HG02623 (cell line): ENCODE measurements around the gene SCAF8.
"Not testable (repeated sequence)": the region's sequence is repeated elsewhere in the genome, so short reads cannot be mapped to it uniquely, and the experiment has no call there.

Source experiments
- ATAC-seq: cut with Tn5 transposase; IDR thresholded peaks from one replicate; pipeline ENCODE4 v1.9.1; 2021; ENCODE audit warnings: moderate library complexity; ENCODE audit not compliant: unreplicated experiment

SCAF8 gene

GRCh38 chr6:154732538-154733182, 556 bp upstream of the SCAF8 start:
- ATAC-seq, result no peak

DNA sequence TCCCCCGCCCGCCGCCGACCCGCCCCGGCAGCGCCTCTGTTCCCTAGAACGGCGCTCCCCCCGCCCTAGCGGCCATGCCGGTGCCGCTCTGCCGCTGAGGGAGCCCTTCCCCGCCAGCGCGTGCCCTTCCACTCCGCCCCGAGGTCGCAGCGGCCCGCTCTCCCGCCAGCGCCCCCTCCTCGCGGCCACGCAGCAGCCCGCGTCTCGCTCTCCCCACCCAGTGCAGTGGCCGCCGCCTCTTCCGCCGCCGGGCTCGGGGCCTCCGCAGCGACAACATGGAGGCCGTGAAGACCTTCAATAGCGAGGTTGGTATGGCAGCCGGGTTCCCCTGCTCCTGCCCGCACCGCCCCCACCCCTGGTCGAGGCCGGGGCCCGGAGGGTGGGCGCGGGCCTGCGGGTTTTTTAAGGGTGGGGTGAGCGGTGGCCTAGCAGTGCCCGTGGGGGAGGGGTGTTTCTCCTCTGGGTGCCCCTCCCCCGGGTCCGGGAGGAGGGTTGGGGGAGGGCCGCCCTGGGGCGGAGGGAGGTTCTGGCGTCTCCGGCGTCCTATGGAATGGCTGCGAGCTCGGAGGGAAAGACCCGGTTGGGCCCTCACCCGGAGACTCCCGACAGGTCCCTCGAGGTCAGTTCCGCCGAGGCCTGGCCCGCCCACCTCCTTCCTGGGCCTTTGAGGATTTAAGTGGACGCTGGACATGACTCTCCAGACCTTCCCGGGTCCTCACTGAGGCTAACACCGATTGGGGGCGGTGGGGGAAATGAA, 588 bp downstream of the SCAF8 start:
- peak; percentile 69 for ATAC-seq

DNA sequence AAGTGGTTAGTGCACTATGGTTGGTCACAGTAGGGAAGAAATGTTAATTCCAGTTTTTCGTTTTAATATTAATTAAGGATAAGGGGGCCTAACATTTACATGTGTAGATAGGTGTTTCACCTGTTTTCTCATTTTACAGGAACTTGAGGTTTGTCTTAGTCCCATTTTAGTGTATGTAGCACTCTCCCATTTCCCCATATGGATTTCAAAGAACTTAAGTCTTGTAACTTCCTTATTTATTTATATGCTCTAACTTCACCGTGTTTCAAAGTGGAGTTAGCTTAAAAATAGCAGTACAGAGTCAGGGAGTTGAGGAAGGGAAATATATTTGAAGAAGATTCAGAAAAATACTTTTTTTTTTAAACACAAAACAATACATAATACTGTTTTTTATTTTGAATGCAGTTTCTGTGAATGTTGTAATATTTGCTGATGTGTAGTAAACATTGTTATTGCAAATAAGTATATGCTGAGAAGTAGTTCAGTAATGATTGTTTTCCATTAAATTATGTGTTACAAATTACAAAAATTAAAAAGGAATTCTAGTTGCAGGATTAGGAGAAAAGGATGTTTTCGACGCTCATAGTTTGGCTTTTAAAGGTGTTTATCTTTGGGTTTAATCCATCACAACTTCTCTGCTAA, 3.5 kb downstream of the SCAF8 start:
- ATAC-seq, result no peak

DNA sequence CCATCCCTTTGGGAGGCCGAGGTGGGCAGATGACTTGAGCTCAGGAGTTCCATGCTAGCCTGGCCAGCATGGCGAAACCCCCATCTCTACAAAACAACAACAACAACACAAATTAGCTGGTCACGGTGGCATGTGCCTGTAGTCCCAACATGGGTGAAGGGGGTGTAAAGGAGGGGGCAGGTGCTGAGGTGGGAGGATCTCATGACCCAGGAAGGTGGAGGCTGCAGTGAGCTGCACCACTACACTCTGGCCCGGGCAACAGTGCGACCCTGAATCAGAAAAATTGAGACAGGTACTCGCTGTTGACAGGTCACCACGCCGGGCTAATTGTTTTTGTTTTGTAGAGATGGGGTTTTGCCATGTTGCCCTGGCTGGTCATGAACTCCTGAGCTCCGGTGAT, 4.2 kb downstream of the SCAF8 start:
- ATAC-seq, result no peak

- ATAC-seq, result no peak
These were observed 5.3 kb downstream of the SCAF8 start for GRCh38 chr6:154738551-154738961.

DNA sequence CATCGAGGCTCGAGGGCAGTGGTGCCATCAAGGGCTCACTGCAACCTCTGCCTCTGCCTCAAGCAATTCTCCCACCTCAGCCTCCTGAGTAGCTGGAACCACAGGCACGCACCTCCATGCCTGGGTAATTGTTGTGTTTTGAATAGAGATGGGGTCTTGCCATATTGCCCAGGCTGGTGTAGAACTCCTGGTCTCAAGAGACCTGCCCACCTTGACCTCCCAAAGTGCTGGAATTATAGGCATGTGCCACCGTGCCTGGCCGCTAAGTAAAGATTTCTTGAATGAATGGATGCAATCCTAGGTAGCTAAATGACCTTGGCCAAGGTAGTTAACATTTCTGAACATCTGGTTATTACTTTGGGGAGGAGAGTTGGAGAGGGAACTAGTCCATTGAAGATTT, 7.4 kb downstream of the SCAF8 start:
- ATAC-seq, result no peak

- ATAC-seq, result no peak
These were observed 9.7 kb downstream of the SCAF8 start for GRCh38 chr6:154742891-154743290.

GRCh38 chr6:154744029-154744745, 11.0 kb downstream of the SCAF8 start:
- not testable (repeated sequence) for ATAC-seq

GRCh38 chr6:154745243-154745642, 12.0 kb downstream of the SCAF8 start:
- no peak for ATAC-seq

GRCh38 chr6:154749341-154749740, 16.1 kb downstream of the SCAF8 start:
- ATAC-seq, result no peak

DNA sequence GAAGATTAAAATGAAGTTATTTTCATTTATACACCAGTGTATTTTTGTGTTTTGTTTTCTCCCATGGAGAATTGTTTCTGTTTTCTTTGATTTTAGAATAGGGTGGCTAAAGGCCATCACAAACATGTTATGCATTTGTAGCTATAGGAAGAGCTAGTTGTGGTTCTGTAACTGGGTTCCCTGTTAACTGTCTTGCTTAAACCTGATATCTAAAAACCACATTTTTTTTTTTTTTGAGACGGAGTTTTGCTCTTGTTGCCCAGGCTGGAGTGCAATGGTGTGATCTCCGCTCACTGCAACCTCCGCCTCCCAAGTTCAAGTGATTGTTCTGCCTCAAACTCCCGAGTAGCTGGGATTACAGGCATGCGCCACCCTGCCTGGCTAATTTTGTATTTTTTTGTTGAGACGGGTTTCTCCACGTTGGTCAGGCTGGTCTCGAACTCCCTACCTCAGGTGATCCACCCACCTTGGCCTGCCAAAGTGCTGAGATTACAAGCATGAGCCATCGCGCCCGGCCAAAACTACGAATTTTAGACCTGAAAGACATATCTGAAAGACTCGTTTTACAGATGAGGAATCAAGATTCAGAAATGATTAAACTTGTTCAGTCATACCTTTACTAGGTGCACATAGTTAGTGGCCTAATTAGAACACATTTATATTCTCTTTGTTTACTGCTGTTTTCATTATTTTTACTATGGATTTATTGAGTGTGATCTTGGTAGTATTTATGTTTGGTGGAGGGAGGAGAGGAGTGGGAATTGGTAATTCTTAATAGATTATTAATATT, 18.0 kb downstream of the SCAF8 start:
- ATAC-seq, result no peak

DNA sequence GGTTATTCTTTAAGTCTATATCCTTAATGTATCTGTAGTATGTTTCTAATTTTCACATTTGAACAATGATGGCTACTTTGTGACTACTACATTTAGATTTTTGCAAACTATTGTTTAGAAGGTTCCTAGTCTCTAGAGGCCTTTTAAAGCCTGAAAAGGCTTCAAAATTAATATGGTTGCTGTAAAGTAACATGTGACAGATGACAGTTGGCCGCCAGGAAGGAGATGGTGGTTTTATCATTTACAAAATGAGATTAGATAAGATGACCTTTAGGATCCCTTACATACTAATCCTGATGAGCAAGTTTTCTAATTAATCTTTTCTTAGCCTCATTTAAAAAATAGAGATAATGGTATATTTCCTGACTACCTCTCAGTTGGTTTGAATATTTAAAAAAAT, 18.8 kb downstream of the SCAF8 start:
- ATAC-seq, result no peak

DNA sequence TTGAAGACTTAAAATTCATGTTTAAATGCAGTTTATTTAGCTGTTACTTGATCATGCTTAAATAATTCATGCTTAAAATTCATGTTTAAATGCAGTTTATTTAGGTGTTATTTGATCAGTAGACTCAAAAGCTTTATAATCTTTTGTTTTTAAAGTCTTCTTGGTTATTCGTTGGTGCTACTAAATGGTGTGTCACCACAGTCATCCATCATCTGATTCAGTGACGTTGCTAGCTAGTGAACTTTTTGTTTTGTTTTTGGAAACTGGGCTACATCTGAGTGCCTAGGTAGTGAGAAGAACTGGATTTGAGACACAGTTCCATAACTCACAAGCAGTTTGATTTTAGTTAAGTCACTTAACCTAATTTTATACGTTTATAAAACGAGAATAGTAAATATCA, 20.9 kb downstream of the SCAF8 start:
- no peak for ATAC-seq

DNA sequence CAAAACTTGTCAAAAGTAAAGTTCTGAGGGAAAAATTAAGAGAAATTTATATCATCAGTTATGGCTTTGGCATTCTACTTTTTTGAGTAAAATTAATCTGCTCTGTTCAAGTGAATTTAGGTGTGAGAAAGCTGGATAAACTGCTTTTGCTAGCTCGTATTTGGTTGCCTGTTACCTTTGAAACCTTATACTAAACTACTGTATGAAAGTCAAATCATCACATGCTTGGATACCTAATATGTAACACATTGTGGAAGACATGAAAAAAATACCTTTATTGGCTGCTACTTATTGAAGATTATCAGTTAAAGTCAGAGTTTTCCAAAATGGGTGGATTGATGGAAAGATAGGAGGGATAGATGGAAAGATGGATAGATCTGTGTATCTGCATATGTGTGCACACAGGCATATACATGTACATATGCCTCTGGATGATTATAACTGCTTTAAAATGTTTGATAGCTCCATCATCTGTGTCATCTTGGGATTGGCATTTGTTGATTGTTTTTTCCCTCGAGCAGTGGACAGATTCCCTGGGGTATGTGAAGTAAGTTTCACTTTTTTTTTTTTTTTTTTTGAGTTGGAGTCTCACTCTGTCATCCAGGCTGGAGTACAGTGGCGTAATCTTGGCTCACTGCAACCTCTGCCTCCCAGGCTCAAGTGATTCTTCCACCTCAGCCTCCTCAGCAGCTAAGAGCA, 24.3 kb downstream of the SCAF8 start:
- no peak for ATAC-seq

DNA sequence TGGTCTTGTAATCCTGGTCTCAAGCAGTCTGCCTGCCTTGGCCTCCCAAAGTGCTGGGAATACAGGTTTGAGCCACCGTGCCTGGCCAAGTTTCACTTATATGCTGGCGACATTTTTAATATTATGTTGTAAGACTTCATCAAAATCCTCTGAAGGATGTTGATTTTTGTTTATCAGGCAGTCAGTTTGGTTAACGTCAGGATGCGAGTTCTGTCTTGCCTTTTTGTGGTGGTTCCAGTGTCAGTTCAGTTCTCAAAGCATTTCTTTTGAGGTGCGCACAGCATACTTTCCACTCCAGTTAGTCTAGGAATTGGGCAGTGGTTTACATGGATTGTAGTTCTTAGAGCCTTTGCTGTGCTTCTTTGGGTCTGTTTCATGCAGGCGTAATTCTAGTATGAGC, 24.9 kb downstream of the SCAF8 start:
- ATAC-seq, result no peak

GRCh38 chr6:154763650-154764049, 30.4 kb downstream of the SCAF8 start:
- no peak for ATAC-seq

DNA sequence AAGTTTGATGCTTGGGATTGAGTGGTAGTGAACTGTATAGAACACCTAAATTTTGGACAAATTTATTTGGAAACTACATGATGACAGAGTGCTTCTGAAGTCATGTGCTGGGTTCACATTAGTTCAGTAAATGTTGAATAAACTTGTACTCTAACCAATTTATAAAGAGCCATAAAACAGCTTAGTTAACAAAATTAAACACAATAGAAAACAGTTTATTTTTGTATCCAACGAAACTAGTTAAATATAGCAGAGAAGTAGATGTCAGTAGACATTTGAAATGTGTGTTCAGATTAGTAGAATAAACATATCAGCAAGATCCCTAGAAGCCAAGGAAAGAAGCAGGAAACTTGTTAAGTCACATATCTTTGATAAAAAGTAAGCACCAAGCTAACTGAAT, 32.1 kb downstream of the SCAF8 start:
- no peak for ATAC-seq

- ATAC-seq, result no peak
These were observed 33.1 kb downstream of the SCAF8 start for GRCh38 chr6:154766288-154766687.

- ATAC-seq, result no peak
These were observed 33.9 kb downstream of the SCAF8 start for GRCh38 chr6:154767003-154767723.

DNA sequence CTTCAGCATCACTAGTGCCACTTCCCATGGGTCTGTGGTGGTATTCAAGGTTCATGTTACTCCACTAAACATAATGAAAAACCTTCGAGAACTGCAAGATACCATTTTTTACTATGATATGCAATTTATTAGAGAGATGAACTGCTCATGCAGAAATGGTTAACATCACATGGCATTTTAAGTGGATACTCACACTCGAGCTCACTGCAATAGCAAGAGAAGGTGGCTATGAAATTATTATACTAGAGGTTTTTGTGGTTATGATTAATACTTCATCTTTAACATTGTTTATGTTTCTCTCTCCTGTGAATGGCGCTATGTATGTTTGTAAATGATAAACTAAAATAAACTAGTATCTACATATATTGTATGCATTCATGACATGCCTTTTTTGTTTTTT, 35.1 kb downstream of the SCAF8 start:
- no peak for ATAC-seq
